HG02938 (cell line): ENCODE measurements around the gene DMRT3.
A peak's percentile ranks its signal among the peaks of the same experiment; 100 is the strongest.
"Not testable (repeated sequence)": the region's sequence is repeated elsewhere in the genome, so short reads cannot be mapped to it uniquely, and the experiment has no call there.

Source experiments
- ATAC-seq: cut with Tn5 transposase; IDR thresholded peaks from one replicate; pipeline ENCODE4 v1.9.1; 2021; ENCODE audit warnings: mild to moderate bottlenecking, moderate library complexity; ENCODE audit not compliant: unreplicated experiment

The DMRT3 gene

GRCh38 chr9:998299-999110 lies 22.1 kb downstream of the DMRT3 start:
- not testable (repeated sequence) for ATAC-seq

DNA sequence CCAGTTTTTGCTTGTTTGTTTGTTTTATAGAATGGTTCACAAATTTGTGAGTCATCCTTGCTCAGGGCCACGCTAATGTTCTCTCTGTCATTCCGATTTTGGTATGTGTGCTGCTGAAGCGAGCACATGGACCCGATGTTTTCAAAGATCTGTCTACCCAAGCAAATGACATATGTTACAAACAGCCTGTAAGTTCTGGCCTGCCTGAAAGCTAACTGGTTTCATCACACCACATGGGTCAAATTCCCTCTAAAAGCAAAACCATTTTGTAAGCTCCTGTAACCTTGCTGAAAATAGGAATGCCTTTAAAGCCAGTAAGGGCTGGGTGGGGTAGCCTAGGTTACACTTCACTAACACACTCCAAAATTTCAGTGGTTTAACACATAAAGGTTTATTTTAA lies 25.4 kb downstream of the DMRT3 start:
- no peak for ATAC-seq

DNA sequence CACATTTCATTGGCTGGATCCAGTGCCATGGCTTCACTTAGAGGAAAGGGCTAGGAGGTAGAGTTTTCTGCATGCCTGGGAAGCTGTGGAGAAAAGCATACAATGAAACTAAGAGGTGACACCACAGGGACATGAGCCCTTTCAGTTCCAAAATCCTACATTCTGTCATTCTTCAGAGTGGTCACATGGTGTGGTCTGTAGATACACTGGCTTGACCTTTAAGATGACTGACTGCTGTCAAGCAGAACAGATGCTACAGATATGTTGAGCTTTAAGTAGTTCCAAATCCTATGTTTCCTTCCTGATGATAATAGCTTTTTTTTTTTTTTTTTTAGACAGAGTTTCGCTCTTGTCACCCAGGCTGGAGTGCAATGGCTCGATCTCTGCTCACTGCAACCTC lies 26.2 kb downstream of the DMRT3 start:
- ATAC-seq, result no peak

DNA sequence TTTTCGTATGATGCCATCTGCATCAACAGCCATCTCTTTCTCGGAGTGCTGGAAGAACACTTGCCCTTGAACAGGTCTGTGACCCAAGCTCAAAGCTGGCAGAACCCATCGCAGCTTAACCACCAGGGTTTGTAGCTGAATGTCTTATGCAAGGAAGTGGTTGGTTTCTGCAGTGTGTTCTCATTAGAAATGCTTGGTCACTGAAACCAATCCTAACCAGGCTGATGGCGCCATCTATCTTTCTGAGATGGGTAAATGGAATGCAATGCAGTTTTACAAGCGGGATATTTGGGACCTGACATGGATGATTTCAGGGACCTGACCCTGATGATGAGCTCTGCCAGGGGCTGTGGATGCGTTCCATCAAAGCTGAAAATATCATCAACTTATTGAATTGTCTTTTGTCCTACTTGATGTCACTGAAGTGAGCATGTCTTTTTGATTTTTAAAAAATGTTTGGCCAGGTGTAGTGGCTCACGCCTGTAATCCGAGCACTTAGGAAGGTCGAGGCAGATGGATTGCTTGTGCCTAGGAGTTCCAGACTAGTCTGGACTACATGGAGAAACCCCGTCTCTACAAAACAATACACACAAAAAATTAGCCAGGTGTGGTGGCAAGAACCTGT lies 28.7 kb downstream of the DMRT3 start:
- peak; percentile 45 for ATAC-seq

DNA sequence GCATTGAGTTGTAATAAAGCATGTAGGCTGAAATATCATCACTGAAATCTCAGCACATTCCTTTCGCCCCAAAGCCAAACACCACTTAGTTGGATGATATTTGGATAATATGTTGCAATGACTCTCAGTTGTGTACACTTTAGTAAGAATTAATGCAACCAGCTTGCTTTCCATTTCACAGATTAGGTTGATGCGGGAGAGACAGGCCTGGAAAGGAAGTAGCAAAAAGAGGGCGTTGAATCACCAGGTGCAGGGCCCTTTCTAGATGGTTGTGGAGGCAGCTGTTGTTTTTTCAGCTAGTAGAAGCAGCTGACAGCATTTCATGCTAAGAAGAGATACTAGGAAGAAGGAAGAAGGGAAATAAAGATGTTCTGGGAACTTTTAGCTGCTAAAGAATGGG lies 30.9 kb downstream of the DMRT3 start:
- no peak for ATAC-seq

GRCh38 chr9:1008216-1008615 lies 31.8 kb downstream of the DMRT3 start:
- no peak for ATAC-seq

DNA sequence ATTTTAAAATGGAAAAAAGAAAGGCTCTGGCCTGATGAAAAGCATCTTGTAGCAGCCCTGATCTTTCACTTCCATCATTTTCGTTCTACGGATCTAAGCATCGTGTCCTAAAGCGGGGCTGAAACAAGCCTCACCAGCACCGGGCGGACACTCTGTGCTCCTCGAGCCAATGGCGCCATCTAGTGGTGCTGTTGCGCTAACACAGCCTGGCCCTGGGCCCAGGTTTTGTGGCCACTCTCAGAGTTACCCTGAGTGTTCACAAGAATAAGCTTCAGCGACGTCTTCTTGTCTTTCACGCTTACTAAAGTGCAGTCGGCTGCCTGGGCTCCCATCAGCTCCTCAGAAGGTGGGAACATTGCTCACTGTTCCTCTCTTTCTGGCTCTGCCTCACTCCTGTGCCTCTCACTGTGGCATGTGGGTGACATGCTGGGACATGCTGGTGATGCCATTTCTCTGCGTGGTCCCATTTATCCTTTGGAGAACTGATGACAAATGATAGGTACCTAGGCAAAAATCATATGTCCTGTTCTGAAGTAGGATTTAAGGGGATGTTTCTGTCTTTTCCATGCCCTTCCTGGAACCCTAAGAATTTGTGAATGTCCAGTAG lies 32.7 kb downstream of the DMRT3 start:
- ATAC-seq, result peak; percentile 94

DNA sequence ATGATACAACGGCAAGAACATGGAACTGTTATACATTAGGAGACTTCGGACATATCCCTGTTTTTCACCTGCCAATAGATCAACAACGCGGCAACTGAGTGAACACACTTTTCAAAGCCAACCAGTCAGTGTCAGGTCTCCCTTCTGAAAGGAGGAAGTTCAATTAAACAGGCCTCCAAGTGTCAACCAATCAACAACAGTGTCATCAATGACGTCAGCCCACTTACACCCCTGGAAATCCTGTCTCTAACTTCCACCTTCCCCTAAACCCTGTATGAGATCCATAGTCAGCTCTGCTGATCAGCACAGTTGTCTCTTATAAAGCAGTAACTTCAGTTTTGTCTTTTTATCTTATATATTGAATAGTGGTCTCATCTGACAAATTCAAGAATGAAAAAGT lies 36.6 kb downstream of the DMRT3 start:
- ATAC-seq, result no peak

GRCh38 chr9:1014225-1014624 lies 37.8 kb downstream of the DMRT3 start:
- no peak for ATAC-seq

DNA sequence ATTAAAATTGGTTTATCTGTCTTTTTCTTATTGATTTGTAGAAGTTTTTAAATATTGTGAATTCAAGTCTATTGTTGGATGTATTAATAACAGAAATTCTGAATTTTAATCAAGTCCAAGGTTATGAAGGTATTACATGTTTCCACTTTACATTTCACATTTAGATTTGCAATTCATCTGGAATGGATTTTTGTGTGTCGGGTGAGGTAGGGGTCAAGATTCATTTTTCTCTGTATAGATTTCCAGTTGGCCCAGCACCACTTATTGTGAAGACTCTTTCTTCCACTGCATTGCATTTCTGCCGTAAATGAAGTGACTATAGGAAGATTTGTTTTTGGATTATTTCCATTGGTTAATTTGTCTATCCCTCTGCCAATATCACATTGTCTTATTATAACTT lies 38.2 kb downstream of the DMRT3 start:
- no peak for ATAC-seq

DNA sequence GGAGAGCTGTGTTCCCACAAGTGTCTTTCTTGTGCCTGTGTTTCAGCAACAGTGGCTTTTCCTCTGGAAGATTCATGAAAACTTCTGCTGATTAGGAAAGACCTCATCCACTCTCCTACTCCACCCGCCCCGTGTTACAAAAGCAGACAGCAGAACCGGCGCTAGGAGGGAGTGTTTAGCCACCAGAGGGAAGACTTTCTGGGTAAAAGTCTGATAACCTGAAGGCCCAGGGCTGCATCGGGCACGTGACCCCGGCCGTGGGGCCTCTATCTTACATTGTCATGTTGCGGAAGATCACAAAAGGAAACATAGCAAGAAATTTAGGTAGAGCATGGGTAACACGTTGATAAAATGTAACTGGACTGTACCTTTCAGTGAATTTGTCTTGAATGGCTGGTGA lies 41.7 kb downstream of the DMRT3 start:
- no peak for ATAC-seq

- ATAC-seq, result no peak
These were observed 47.7 kb downstream of the DMRT3 start for GRCh38 chr9:1024112-1024511.

DNA sequence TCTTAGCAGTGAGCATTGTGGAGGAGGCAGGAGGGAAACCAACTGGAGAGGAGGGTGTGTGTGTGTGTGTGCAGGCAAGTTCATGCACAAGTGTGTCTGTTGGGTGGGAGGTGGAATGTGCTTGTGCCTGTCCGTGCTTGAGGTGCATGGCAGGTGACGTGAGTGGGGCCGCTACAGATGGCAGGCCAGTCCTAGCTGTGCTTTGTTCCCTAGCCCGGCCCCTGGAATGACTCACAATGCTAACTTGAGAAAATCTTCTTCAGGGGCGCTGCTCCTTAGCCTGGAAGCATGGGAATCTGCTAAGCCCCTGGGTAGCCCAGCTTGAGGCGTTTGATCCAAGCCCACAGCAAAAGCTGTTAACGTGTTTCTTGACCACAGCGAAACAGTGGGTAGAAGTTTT lies 48.7 kb downstream of the DMRT3 start:
- no peak for ATAC-seq

- no peak for ATAC-seq
These were observed 49.8 kb downstream of the DMRT3 start for GRCh38 chr9:1026219-1026618.

DNA sequence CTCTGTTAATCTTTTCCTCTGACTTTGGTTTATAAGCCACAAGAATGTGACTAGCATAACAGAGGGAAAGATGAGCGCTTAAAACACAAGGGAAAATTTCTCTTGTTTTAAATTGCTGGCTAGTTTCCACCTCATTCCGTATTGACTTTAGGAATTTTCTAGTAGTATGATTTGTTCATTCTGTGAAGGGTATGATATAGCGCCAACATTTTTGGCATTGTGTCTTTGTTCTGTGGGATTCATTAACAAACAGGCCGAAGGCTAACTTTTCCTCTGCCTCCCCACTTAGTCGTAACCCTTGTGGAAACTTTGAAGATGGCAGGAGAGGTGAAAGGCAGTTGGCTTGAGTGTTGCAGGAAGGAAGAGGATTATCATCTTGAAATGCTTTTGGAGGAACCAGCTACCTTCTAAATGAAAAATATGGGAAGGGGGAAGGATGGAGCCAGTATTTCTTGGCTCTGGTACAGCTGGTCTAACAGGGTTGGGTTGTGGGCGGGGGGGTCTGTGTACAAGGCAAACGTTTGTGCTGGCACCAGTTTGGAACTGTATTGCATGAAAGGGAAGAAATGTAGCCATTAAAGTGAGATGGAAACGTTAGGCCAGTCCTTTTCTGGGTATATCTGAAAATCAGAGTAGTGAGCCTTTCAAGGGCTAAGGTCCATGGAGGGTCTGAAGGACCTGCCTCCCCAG lies 52.2 kb downstream of the DMRT3 start:
- ATAC-seq, result no peak

- ATAC-seq, result no peak
These were observed 55.6 kb downstream of the DMRT3 start for GRCh38 chr9:1031951-1032601.

DNA sequence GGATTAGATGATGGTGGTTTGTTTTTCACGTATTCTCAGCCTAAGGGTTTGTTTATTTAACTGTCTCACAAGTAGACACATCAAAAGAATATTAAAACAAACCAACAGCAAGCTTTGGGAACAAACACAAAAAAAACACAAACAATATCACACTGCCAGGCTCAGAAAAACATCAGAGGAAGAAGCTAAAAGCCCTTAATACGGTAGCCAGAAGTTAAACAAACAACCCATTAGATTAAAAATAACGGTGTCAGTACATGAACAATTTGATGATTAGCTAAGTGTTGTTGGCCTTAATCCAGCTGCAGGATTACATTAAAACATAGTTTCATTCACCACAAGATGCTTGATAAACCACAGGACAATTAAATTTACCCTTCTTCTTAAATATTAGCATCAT lies 57.8 kb downstream of the DMRT3 start:
- ATAC-seq, result no peak

DNA sequence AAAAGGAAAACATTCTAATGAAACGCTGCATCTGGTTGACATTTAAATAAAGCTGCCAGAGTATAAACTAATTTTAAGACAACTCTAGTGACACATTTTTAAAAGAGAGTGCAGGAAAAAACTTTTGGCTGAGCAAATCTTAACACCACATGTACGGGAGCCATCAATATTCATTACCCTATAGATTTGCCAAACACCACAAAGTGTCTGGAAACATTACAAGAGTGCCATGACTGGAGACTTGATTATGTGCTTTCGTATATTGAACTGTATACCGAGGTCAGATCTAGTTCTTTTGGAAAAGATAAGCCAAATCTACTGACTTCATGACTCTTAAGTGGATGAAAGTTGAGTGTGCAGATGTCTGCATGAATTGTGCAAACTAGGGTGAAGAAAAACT lies 63.1 kb downstream of the DMRT3 start:
- no peak for ATAC-seq
